DOHH2 (cell line): Measurements from ENCODE around the gene GVQW3.

ENCODE experiments used
- CTCF ChIP-seq: fragments of 200-600 bp; sonication (generic); IDR thresholded peaks from one replicate; pipeline ENCODE4 v1.5.1; 2014; ENCODE audit warnings: antibody characterized with exemption, mild to moderate bottlenecking, low read depth, low read length; ENCODE audit not compliant: poor library complexity, severe bottlenecking
- EZH2phosphoT487 ChIP-seq: fragments of 200-600 bp; sonication (generic); IDR thresholded peaks from 2 replicates; pipeline ENCODE4 v1.6.1; 2017; ENCODE audit warnings: borderline replicate concordance, mild to moderate bottlenecking, antibody characterized with exemption, low read length, moderate library complexity, mixed read lengths

GRCh38 chr11:76410851-76411357, 29.8 kb downstream of the GVQW3 start:
- no peak for TF ChIP-seq CTCF
- no peak for TF ChIP-seq EZH2phosphoT487
